ENCODE results near the gene ATP5F1E.
A peak's percentile ranks its signal among the peaks of the same experiment; 100 is the strongest.
"Not testable (repeated sequence)": the region's sequence is repeated elsewhere in the genome, so short reads cannot be mapped to it uniquely, and the experiment has no call there.

Gene ATP5F1E

DNA sequence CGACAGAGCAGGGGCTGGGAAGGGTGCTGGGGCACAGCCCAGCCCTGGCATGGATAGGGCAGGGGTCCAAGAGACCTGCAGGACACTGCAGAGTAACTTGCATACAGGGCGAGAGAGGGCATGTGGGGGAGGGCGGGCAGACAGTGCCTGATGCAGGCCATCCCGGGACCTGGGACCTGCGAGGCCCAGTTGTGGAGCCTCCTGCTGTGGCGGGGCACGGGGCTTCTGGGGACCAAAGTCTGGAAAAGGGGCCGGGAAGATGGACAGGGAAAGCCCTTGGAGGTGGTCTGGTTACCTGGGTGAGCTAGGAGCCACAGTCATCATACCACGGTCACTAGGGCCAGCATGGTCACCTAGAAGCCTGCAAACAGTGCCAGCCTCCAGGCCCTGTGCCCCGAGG lies 13.3 kb downstream of the ATP5F1E start:
- DNase-seq, result no peak

DNA sequence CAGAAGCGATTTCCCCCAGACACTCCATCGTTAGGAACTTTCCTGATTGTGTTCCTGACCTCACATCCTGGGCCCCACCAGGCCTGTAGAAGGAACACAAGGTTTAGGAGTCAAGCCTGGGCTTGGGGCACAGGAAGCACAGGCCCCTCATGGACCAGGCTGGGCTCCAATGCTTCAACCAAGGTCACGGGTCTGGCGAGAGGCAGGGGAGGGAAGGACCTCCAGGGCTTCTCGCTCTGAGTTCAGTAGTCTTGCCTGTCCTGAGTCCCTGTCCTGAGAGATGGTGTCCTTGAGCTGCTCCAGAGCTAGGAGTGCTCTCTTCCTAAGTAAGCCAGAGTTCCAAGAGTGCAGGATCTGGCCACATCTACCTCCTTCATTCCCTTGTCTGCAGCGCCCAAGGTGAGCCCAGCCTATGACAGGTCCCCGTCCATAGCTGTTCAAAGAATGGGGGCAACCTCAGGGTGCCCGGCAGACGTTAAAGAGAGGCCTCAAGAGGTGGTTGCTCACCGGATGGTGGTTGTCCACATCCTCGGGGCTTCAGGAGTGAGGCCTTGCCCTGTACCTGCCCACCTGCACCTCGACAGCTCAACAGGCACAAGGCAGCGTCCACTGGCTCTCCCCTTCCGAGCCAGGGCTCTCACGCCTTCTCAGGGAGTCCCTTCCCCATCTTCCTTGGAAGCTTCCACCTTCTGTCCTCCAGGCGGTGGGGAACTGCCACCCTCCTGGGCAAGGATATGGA lies 14.5 kb downstream of the ATP5F1E start:
- no peak for DNase-seq

DNA sequence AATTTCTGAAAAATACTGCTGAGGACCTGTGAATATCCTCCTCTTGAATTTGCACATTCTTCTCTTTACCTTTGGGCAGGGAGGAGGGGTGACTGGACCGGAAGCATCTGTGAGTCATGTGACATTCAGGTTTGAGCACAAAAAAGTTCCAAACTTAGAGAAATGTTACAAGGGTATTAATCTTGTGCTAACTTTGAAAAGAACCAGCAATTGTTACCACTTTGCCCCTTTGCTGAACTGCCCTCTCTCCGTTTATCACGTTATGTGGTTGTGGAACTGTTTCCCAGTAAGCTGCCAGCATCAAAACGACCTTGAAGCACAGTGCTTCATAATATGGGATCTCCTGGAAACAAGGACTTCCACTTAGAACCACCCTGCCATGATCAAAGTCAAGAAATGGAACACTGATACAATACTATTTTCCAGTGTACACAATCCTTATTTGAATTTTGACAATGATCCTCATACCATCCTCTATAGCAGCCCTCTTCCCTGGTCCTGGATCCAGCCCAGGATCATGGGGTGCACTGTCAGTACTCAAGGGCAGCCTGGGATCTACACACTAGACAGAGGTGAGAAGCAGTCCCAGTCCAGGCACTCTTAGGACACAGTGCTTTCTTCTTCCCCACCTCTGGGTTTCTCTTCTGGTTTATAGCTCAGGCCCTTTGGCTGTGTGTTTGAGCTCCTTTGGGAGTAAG lies 15.2 kb downstream of the ATP5F1E start:
- no peak for DNase-seq

DNA sequence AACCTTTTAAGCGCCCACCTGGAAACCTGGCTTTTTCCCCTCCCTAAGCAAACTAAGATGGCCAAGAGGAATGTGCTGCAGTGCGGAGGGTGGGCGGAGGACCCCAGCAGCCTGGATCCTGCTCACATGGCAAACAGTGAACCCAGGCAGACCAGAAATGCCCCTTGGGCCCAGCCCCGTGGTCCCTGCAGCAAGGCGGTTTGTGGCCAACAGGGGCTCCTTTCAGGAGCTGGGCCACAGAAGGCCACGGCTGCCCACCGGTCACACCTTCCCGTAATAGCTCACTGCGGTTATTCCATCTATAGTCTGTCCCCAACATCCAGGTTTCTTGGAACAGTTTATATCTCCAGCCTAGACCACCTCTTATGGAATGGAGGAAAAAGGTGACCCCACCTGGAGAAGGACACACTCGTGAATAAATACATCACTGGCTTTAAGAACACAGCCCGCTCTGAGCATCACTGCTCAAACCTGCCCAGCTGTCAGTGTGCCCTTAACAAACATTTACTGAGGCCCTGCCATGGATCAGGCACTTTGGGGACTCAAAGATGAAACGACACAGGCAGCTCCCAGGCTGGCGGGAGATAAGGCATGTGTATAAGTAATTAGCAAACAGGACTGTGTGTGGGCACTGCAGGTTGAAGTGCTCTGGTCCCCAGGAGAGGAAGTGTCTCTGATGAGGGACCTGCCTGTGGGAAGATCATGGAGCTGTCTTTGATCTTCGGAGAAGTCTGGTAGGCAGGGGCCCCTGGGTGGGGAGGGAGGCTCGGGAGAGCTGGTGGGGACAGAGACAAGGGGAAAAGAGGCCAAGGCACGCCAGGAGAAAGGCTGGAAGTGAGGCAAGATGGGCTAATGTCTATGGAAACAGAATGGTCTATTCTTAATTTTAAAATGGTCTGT lies 16.1 kb downstream of the ATP5F1E start:
- no peak for DNase-seq

DNA sequence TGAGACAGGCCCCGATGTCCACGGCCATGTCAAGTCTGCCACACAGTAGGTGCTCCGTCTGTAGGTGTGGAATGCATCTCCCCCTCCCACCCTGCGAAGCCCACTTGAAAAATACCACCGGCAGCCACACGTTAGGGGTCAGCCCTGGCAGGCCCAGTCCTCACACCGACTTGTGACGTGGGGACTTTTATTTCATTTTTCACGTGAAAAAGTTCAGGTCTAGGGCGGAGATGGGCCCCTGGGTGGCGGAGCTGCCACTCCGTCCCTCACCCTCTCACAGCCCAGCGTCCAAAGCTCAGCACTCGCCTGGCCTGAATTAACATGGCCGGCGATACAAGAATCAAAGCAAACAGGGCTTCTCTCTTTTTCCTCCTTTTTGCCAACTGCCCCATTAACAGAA lies 16.7 kb downstream of the ATP5F1E start:
- no peak for DNase-seq

DNA sequence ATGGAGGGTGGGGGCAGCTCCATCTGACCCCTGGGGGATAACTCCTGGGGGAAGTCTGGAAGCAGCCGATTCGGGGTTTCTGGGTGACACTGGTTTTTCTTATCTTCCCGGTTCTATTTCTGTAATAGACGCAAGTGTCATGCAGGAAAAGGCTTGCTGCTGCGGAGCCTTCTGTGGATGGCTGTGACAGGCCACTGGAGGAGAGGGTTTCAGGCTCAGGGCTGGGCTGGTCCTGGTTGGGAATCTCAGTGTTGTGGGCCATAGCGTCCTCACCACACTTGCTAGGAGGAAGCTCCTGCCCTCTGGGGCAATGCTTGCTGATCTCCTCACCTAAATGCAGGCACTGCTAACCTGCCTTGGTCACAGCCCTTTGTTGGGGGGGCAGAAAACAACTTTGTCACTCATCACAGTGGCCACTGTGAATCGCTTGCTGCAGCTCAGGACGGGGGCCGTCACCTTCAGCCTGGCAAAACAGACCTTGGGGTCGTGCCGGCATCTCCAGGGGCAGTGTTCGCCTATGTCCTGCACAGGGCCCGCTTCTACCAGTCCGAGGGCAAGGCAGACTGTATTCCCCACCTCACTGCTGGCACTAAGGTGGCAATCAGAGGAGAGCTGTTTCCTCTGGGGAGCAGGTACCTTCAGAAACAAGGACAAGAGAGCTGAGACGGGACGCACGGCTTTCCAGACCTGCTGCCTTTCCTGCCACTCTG lies 17.3 kb downstream of the ATP5F1E start:
- DNase-seq, result no peak

DNA sequence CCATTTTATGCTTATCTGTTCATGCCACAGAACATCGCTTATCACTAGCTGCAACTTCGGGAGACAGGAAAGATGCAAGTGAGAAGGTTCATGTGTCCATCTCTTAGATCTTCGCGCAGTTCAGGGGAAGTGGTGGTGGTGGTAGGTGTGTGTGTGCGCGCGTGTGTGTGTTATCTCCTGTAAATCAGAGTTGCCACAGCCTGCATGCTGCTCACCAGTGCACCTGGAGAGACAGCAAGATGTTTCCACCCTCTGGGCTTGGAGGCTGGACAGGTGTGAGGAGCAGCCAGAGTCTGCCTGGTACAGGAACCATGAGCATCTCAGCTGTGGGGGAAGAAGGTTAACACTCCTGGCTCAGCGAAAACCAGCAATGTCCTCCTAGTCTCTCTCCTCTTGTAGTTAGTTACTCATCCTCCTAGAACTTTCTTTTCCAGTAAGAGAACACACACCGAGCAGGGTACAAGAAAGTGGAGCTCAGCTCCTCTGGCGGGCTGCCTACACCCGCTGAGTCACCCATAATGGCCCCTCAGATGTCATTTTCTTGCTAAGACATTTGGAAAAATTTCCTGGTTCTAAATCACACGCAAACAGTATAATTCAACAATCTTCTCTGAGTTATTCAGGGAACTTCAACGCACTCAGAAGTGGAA lies 18.1 kb downstream of the ATP5F1E start:
- no peak for DNase-seq

DNA sequence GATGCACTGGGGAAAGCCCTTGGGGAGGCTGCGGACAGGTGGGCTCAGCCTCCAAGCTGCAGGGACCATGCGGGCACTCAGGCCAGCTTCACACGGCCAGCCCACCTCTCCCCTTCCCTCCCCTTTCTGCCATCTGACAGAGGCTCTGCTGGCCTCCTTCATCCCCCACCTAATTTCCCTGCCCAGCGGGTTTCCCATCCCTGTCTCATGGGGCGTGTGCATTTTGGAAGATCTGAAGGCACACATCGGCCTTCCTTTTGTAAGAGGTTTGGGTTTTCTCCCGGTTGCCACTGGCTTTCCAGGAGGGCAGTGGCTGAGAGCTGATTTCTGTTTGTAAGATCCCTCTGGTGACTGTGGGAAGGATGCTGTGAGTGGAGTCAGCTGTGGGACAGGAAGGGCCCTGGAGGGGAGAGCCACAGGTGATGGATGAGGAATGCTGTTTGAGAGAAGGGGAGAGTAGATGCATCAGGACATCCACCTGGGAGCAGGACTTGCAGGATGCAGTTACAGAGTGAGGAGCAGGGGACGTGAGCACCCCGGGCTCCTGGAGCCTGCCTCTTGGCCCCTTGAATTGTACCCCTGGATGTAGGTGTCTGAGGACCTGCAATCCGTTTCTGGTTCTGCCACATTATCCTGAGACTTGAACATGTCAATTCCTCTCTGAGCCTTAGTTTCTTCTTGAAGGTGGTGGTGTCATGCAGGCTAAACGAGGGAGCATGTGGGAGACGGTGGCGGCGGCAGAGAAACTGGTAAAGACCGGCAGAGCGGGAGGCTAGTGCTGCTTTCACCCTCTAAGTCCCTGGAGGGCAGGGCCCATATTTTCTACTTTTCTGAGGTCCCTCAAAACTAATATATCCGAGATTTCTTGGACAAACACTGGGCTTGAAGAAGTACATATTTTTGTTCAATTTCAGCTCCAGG lies 18.8 kb downstream of the ATP5F1E start:
- DNase-seq, result no peak

DNA sequence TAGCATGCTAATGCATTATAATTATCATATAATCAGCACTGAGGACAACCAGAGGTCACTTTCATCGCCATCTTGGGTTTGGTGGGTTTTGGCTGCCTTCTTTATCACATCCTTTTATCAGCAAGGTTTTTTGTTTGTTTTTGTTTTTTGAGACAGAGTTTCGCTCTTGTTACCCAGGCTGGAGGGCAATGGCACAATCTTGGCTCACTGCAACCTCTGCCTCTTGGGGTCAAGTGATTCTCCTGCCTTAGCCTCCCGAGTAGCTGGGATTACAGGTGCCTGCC lies 20.3 kb downstream of the ATP5F1E start:
- DNase-seq, result not testable (repeated sequence)

DNA sequence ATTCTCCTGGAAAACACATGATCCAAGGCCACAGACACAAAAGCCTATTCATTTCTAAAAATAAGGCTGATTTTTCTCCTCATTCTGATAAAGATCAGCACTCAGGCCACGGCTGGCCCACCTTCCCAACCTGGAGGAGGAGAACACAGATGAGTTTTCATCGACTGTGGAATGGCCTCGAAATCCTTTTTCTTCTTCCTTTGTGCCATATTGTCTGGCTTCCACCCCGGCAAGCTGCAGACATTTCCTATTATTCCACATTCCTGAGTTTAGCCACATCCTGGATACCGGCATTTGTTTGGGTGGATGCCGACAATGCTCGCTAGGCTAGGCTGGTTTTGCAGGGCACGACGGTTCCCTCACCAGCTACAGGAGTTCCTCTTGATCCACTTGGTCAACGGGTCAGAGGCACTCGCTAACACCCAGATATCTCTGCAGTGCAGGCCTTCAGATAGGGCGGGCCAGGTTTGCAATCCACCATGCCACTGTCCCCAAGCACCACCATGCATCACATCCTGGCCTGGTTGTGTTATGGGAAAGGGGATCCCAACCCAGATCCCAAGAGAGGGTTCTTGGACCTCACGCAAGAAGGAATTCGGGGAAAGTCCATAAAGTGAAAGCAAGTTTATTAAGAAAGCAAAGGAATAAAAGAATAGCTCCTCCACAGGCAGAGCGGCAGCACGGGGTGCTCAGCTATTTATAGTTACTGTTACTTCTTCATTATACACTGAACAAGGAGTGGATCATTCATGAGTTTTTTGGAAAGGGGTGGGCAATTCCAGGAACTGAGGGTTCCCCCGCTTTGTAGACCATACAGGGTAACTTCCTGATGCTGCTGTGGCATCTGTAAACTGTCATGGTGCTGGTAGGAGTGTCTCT lies 20.9 kb downstream of the ATP5F1E start:
- no peak for DNase-seq

DNA sequence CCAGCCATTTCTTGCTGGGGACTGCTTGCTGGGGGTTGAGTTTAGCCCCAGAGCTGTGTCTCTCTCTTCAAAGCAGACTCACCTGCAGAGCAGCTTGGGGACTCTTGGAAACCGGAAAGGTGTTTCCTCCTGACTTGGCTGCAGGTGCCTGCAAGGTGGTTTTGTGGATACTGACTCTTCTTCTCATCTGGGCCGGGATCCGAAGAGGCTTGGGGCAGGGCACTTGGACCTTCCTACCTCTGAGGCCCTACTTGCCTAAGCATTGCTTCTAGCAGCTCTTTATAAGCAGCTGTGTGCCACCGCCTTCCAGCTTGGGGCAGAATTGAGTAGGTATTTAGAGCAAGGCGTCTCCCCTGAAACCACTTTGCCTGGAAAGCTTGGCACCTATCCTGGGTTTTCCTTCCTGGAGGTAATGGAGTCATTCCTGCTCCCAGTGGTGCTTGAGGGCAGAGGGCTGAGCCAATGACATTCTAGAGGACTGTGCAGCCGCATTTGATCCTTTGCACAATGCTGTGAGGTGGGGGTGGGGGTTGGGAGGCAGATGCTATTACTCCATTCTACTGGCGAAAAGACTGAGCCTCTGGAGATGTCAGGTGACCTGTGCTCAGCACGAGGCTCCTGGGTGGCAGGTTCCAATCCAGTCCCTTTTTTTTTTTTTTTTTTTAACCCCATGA lies 21.7 kb downstream of the ATP5F1E start:
- DNase-seq, result no peak

DNA sequence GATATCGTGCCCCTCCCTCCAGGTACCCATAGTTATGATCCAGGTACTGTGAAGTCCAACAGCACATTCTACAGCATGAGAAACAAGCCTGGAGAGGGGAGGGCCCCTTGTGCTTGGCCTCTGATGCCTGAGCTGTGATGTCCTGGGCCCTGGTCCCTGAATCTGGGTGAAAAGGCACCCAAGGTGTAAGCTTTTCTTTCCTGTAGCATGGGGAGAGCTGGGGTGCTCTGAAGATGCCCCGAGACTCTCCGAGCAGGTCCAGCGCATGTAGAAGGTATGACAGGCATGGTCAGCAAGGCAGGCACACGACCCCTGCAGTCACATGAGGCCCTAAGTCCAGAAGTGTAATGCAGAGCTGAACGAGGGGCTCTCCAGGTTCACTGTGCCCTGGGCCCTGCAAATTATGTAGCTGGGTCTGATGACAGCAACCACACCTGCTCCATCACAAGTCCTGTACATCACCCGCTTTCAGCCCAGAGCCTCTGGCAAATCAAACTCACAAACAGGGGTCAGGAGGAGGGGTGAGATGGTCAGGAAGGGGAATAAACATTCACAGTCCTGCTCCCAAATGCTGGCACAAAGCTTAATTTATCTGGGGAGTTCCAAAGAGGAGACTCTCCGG lies 23.3 kb downstream of the ATP5F1E start:
- DNase-seq, result no peak

DNA sequence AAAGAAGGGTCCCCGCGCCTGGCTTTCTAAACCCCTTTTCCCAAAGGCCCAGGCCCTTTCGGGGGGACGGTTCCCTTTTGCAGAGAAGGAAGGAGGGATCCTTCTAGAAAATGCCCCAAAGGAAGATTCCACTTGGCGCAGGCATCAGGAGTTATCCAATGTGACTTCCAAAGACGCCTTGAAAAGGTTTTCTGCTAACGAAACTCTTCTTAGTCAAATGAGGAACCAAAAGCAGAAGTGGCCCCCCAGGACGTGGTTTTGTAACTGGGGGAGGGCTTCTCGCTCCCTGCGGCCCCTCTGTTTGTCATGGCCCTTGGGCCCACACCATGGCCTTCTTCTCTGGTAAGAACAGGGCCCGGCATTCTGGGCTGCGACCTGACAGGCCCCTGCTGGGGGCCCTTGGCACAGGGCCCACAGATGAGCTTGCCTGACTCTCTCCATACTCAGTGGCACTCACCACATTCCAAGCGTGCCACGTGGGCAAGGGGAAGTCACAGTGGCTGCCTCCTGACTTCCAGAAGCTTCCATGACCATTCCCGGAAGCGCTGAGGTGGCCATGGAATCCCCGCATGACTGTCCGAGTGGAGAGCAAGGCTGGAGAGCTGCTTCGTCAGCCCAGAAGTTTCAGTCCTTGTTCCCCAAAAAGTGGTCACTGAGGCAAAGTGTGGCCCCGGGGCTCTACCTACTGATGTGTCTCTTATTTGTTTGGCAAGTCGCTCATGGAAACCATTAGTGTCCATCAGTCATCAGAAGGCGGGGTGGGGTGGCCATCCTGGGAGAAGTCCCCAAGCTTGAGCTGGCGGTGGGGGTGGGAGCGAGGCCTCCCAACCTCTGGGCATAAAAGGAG lies 24.2 kb downstream of the ATP5F1E start:
- no peak for DNase-seq

DNA sequence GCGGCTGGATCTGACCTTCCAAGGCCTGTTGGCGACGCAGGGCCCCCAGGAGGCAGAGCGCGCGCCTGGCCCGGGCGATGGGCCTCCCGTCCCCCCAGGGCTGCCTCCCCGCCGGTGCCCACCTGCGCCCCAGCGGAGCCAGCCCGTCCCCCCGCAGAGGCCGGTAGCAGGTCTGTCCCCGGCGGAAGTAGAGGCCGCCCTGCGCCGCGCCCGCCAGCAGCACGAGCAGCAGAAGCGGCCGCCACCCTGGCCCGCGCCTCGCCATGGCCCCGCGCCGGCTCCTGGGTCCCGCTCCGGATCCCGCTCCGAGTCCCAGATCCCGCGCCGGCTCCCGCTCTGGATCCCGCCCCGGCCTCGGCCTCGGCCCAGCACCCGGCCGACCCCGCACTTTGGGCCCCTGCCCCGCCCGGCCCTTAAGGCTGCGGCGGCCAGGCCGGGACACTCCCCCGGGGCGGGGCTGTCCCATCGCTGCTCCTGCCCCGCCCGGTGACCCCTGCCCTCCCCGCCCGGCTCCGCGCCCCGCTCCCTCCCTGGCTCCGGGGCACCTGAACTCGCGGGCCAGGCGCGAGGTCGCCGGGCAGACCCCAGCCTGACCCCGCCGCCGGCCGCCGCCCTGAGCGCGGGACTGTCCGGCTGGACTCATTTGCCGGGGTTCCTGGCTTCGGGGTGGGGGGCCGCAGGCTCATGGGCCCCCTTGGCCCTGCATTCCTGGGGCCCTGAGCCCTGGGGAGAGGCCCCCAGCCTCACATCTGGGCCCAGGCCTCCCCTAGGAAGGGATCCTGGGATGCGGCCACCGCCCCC lies 25.1 kb downstream of the ATP5F1E start, which contains the start of gene CTSZ:
Gene CTSZ, minus strand, starts transcription at position 391 of the 801 bp plus-strand sequence. Its CDS starts 126 bp downstream, at position 265.
- DNase-seq, result peak in 2 of 4 experiments; percentile 28 to 42

DNA sequence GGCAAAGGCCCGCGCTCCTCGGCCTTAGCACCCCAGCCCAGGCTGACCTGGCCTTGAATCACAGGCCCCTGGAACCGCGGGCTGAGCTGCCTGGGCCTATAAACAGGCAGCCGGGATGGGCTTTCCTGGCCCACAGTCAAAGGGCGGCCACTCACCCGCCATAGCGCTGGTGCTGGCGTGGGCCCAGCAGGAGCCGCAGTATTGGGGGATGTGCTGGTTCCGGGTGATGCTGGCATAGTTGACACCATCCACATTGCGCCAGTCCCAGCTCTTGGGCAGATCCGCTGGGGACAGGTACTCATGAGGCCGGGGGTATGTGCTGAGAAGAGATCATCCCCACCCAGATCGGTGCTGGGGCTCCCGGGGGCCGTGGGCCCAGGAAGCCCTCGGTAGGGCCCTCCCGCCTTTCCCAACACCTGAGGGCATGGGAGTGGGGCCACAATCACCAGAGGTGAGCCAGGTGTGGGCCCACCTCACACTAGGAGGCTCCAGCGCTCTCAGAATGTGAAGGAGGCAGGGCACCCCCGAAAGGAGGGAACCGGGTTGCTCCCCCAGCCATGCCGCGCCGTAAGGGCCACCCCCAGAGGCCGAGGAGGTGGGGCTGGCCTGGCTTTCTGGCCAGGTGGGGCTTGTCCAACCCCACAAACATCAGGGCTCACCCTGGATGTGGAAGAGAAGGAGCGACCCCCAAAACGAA lies 25.8 kb downstream of the ATP5F1E start:
- DNase-seq, result no peak

DNA sequence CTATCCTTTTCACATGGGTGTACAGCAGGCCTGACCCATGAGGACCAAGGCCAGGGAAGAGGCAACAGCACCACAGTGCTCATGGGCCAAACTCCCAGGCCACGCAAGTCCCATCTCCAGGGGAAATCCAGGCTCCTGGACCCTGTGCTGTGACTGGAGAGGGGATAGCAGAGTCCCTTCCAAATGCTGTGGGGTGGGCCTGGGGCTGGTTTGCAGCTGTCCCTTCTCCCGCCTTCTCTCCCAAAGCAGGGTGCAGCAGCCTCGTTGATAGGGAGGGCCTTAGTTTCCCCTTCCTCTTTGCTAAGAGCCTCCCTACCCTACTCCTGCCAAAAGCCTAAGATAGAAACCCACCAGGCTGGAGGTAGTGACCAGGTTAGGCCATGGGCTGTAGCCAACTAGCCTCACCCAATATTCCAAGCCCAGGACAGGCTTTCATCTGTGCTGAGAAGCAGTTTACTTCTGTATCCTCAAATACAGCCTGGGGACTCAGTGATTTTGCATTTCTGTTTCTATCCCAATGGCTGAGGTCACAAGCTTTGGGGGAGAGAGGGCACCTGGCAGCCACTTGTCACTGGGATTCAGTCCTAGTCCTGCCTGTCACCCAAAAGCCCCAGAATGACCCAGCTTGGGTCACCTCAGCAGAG lies 26.5 kb downstream of the ATP5F1E start:
- DNase-seq, result no peak

Data from activated naive CD4-positive, alpha-beta T cell (primary cell).